ENCODE measurements around the gene TRIM31. TPM values are rescaled to one million over a fixed set of nuclear protein-coding genes. Genes with fewer than 3 reads are reported as not detected.

TRIM31 gene
- total and polyA plus RNA-seq, 2 donors (not counting 1 experiment from before 2014, with no cell fraction given) = not detected

DNA sequence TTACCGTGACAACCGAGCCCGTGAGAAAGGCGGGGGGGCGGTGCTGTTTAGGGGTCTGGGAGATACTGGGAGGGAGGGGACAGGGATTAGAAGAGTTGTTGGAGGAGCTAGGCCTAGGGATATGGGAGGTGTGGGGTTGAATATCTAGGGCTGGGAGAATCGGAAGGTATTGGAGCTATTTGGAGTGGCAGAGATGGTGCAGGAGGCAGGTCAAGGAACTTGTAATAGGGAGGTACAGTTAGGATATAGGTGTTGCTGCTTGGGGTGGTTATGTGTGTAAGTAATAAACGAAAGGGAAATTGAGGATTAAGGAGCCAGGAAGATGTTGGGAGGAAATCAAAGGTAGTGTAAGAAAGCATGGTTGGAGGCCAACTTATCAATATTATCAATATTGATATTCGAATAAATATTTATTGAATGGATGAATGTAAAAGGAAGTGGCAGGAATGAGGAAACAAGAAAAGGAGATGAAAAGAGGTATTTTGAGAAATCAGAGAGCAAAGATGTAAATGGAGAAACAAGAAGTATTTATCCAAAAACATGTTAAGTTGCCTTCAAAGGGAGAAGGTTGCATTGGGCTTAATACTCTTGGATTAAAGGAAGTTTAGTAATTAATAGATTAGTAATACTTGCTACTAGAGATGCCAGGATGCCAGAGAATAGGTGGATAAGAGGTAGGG lies 45.3 kb downstream of the TRIM31 start:
- Histone ChIP-seq H3K4me2 (ENCODE audit: extremely low read depth, insufficient read depth, low read length) (peak overlapping the region; percentile 98), H3K27ac (ENCODE audit: insufficient read depth, low read length) (peak overlapping the region; percentile 99), H3K36me3 (ENCODE audit: control insufficient read depth, insufficient read depth, low read length) (no peaks in the 10 kb centered on the region), H4K20me1 (ENCODE audit: control insufficient read depth, extremely low read depth, insufficient read depth, low read length) (no peaks in the 10 kb centered on the region), H3K9ac (ENCODE audit: insufficient read depth, low read length) (peak overlapping the region; percentile 90), H3K9me3 (ENCODE audit: control insufficient read depth, insufficient read depth, low read depth, low read length) (no peaks in the 10 kb centered on the region), H3K27me3 (ENCODE audit: control insufficient read depth, insufficient read depth, low read length) (peaks cover 15% of the 10 kb centered on the region), H3K4me3 (replicated peaks in 1 of 4; ENCODE audit: control extremely low read depth in 1 of 4, insufficient read depth in 1 of 4, low read depth in 3 of 4, low read length in 4 of 4) (peak overlapping the region; percentile 59 to 95 (median 90)), H2AFZ (ENCODE audit: low read length) (peak overlapping the region; percentile 90), H3K79me2 (ENCODE audit: control insufficient read depth, insufficient read depth, low read length) (peaks cover 19% of the 10 kb centered on the region), H3K4me1 (ENCODE audit: control insufficient read depth, extremely low read depth, insufficient read depth, low read length) (peaks cover 5% of the 10 kb centered on the region)
- no peak for DNase-seq (ENCODE audit: low read depth in 2 of 2)
- TF ChIP-seq EZH2 (IDR thresholded peaks at IDR 0.05; ENCODE audit: low read length, missing control alignments) (no peak), CTCF (conservative IDR thresholded peaks at IDR 0.05 in 1 of 2, IDR thresholded peaks at IDR 0.05 in 1 of 2; ENCODE audit: low read depth in 1 of 2, low read length in 2 of 2) (no peak)

GRCh38 chr6:30066577-30067459 lies 46.1 kb downstream of the TRIM31 start, which contains the start of gene PPP1R11:
Gene PPP1R11 (plus strand): TSS chr6:30067198. CDS start chr6:30067411, 213 bp downstream.
- H3K4me1 ChIP-seq (ENCODE audit: control insufficient read depth, extremely low read depth, insufficient read depth, low read length) = peaks cover 8% of the 10 kb centered on the region
- TF ChIP-seq CTCF (conservative IDR thresholded peaks at IDR 0.05 in 1 of 2, IDR thresholded peaks at IDR 0.05 in 1 of 2; ENCODE audit: low read depth in 1 of 2, low read length in 2 of 2) = no peak
- TF ChIP-seq EZH2 (IDR thresholded peaks at IDR 0.05; ENCODE audit: low read length, missing control alignments) = no peak
- DNase-seq (ENCODE audit: low read depth in 2 of 2) = peak; percentile 99

GRCh38 chr6:30066082-30066481 lies 46.8 kb downstream of the TRIM31 start:
- Histone ChIP-seq H3K79me2 (ENCODE audit: control insufficient read depth, insufficient read depth, low read length) (peaks cover 28% of the 10 kb centered on the region), H2AFZ (ENCODE audit: low read length) (peak overlapping the region; percentile 52), H3K36me3 (ENCODE audit: control insufficient read depth, insufficient read depth, low read length) (no peaks in the 10 kb centered on the region), H3K4me2 (ENCODE audit: extremely low read depth, insufficient read depth, low read length) (peak overlapping the region; percentile 55), H3K9ac (ENCODE audit: insufficient read depth, low read length) (no peak overlapping the region), H3K27ac (ENCODE audit: insufficient read depth, low read length) (peak overlapping the region; percentile 99), H4K20me1 (ENCODE audit: control insufficient read depth, extremely low read depth, insufficient read depth, low read length) (no peaks in the 10 kb centered on the region), H3K4me1 (ENCODE audit: control insufficient read depth, extremely low read depth, insufficient read depth, low read length) (peaks cover 8% of the 10 kb centered on the region), H3K9me3 (ENCODE audit: control insufficient read depth, insufficient read depth, low read depth, low read length) (no peaks in the 10 kb centered on the region), H3K27me3 (ENCODE audit: control insufficient read depth, insufficient read depth, low read length) (peaks cover 2% of the 10 kb centered on the region), H3K4me3 (replicated peaks in 1 of 4; ENCODE audit: control extremely low read depth in 1 of 4, insufficient read depth in 1 of 4, low read depth in 3 of 4, low read length in 4 of 4) (peak overlapping the region; percentile 17 to 88 (median 43))
- TF ChIP-seq CTCF (conservative IDR thresholded peaks at IDR 0.05 in 1 of 2, IDR thresholded peaks at IDR 0.05 in 1 of 2; ENCODE audit: low read depth in 1 of 2, low read length in 2 of 2) = no peak
- TF ChIP-seq EZH2 (IDR thresholded peaks at IDR 0.05; ENCODE audit: low read length, missing control alignments) = no peak
- DNase-seq (ENCODE audit: low read depth in 2 of 2) = no peak

More at GRCh38 chr6:30066577-30067459, 46.1 kb downstream of the TRIM31 start, which contains the start of gene PPP1R11:
- Histone ChIP-seq H3K9me3 (ENCODE audit: control insufficient read depth, insufficient read depth, low read depth, low read length) (no peaks in the 10 kb centered on the region), H2AFZ (ENCODE audit: low read length) (peak within 1 kb of the TSS; percentile 90), H3K27me3 (ENCODE audit: control insufficient read depth, insufficient read depth, low read length) (peaks cover 8% of the 10 kb centered on the region), H3K27ac (ENCODE audit: insufficient read depth, low read length) (peak within 1 kb of the TSS; percentile 99), H3K36me3 (ENCODE audit: control insufficient read depth, insufficient read depth, low read length) (no peaks in the 10 kb centered on the region), H4K20me1 (ENCODE audit: control insufficient read depth, extremely low read depth, insufficient read depth, low read length) (no peaks in the 10 kb centered on the region), H3K4me3 (replicated peaks in 1 of 4; ENCODE audit: control extremely low read depth in 1 of 4, insufficient read depth in 1 of 4, low read depth in 3 of 4, low read length in 4 of 4) (peak within 1 kb of the TSS; percentile 59 to 95 (median 90)), H3K4me2 (ENCODE audit: extremely low read depth, insufficient read depth, low read length) (peak within 1 kb of the TSS; percentile 98), H3K9ac (ENCODE audit: insufficient read depth, low read length) (peak within 1 kb of the TSS; percentile 90), H3K79me2 (ENCODE audit: control insufficient read depth, insufficient read depth, low read length) (peaks cover 24% of the 10 kb centered on the region)

Data from fibroblast of lung (primary cell).